Gastroesophageal sphincter (tissue), 4 donors: ENCODE measurements around the gene DSG2. TPM values are rescaled to one million over a fixed set of nuclear protein-coding genes. Genes with fewer than 3 reads are reported as not detected.

Source experiments
- ATAC-seq: fragments of 150-250 bp; one replicate; pipeline ENCODE4 v1.9.1; 2016; ENCODE audit warnings: mild to moderate bottlenecking, moderate library complexity
- H3K27ac ChIP-seq, 4 donors: fragments of 200-600 bp; sonication (generic) in 3 of 4; 1 replicate in 3 of 4; 2 replicates in 1 of 4; pipeline ENCODE4 v1.5.1; 2016 to 2019
- H3K27me3 ChIP-seq: fragments of 200-600 bp; sonication (generic); one replicate; pipeline ENCODE4 v1.5.1; 2019
- H3K36me3 ChIP-seq, 2 donors: fragments of 200-600 bp; sonication (generic); one replicate each; pipeline ENCODE4 v1.5.1; 2019; ENCODE audit warnings: control low read depth in 1 of 2
- H3K4me1 ChIP-seq, 3 donors: fragments of 200-600 bp; sonication (generic); 1 replicate in 2 of 3; 2 replicates in 1 of 3; pipeline ENCODE4 v1.5.1; 2016 to 2019; ENCODE audit warnings: control low read depth in 2 of 3
- H3K4me3 ChIP-seq, 2 donors: fragments of 200-600 bp; sonication (generic); one replicate each; pipeline ENCODE4 v1.5.1; 2019; ENCODE audit warnings: mild to moderate bottlenecking in 1 of 2, moderate library complexity in 1 of 2
- H3K9me3 ChIP-seq, 3 donors: fragments of 200-600 bp; sonication (generic); one replicate each; pipeline ENCODE4 v1.5.1; 2017 to 2019; ENCODE audit warnings: control low read depth in 2 of 3
- EP300 ChIP-seq: sonication (generic); formaldehyde crosslinking; IDR thresholded peaks from one replicate; pipeline ENCODE4 v1.6.1; 2017; ENCODE audit warnings: antibody characterized with exemption, mild to moderate bottlenecking
- POLR2A ChIP-seq, 2 donors: fragments of 450-650 bp; IDR thresholded peaks; one replicate each; pipeline ENCODE4 v1.6.1; 2017; ENCODE audit warnings: antibody characterized with exemption in 2 of 2, mild to moderate bottlenecking in 2 of 2, moderate library complexity in 1 of 2
- POLR2AphosphoS5 ChIP-seq: sonication (generic); formaldehyde crosslinking; IDR thresholded peaks from one replicate; pipeline ENCODE4 v1.6.1; 2017; ENCODE audit warnings: antibody characterized with exemption
- WGBS, 2 donors: methylation state at CpG; one replicate each; pipeline ENCODE4 v1.1.5; 2018; ENCODE audit warnings: low coverage in 1 of 2; 5-methylcytosine and 5-hydroxymethylcytosine counted together
- total RNA-seq, 4 donors: library from RNA; depleted of rRNA; stranded (reverse); fragments of >200 nt; gene quantifications; one replicate each; pipeline ENCODE4 v1.1.0, GENCODE V29; 2016
- TF ChIP-seq, protein P1 (sequence below), 4 experiments: fragments of 200-600 bp in 2 of 4; fragments of 450-650 bp in 2 of 4; sonication (generic) in 1 of 4; IDR thresholded peaks; one replicate each; pipeline ENCODE4 v1.5.1; 2017 to 2019; ENCODE audit warnings: antibody characterized with exemption in 4 of 4, mild to moderate bottlenecking in 2 of 4, moderate library complexity in 2 of 4

Gene DSG2
- total RNA-seq, 4 donors from 2014 or later: 1.4 to 11.4 (median 2.8) TPM

DNA sequence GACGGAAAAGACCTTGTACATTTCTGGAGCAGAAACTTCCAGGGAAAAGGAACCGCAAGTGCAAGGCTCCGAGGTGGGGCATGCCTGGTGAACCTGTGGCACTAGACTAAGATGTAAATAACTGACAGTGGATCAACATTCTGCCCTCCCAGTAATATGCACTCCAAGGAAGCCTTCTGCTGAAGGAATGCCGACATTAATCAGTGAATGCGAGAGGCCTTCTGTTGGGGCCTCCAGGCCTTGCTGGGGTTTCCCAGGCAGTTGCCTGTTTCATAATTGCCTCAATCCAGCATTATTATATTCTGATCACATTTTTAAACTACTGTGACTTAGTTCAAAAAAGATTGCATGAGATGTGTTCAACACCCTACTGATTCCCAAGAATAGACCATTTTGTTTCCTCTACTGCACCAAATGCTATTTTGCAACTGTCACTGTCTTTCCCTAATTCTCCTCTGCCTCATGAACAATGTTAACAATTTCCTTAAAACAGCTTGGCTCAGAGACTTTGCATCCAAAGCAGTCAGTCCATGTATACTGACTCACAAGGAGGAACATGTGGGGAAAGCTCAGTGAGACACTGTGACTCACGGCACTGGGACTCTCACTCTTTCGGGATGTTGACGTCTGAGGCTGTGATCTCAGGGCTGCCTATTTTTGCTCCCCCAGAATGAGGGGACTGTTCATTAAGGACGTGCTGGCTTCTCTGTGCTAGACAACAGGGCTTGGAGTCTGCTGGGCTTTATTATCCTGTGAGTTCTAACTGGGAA, 10.5 kb upstream of the DSG2 start:
- 56 to 96% methylated on average over 5 to 8 of the region's 9 CpGs for WGBS, 2 donors
- no peaks in the 10 kb centered on the region for H3K4me1 ChIP-seq
- ATAC-seq: no peak
- H3K4me3 ChIP-seq: no peak overlapping the region
- no peaks in the 10 kb centered on the region for H3K9me3 ChIP-seq
- peaks cover 4% of the 10 kb centered on the region for H3K27me3 ChIP-seq
- TF ChIP-seq POLR2AphosphoS5 (no peak), EP300 (no peak), POLR2A (IDR thresholded peaks at IDR 0.05) (no peak)
- TF ChIP-seq, protein P1, sequence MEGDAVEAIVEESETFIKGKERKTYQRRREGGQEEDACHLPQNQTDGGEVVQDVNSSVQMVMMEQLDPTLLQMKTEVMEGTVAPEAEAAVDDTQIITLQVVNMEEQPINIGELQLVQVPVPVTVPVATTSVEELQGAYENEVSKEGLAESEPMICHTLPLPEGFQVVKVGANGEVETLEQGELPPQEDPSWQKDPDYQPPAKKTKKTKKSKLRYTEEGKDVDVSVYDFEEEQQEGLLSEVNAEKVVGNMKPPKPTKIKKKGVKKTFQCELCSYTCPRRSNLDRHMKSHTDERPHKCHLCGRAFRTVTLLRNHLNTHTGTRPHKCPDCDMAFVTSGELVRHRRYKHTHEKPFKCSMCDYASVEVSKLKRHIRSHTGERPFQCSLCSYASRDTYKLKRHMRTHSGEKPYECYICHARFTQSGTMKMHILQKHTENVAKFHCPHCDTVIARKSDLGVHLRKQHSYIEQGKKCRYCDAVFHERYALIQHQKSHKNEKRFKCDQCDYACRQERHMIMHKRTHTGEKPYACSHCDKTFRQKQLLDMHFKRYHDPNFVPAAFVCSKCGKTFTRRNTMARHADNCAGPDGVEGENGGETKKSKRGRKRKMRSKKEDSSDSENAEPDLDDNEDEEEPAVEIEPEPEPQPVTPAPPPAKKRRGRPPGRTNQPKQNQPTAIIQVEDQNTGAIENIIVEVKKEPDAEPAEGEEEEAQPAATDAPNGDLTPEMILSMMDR (IDR thresholded peaks at IDR 0.05): no peak
- no peaks in the 10 kb centered on the region for H3K36me3 ChIP-seq
- H3K27ac ChIP-seq: no peak overlapping the region

DNA sequence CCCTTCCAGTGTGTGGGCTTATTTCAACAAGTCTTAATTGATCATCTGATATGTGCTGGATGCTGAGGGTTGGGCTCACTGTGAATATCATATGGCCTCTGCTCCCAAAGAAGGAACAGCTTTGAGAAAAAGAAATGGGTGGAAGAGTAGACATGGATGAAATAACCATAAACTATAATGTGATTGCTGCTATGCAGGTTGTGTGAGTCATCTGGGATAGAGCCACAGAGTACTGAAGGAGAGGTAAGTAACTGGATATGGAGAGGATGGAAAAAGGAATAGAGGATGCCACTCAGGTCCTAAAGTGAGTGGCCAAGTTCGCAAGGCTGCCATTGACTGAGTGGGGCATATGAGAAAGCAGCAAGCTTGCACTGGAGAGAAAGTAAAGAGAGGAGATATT, 8.7 kb upstream of the DSG2 start:
- WGBS, 2 donors: 88% methylated on average over 1 of the region's 1 CpG; no CpG with 5 or more reads in 1 of the 2 donors
- peaks cover 4% of the 10 kb centered on the region for H3K27me3 ChIP-seq
- H3K27ac ChIP-seq: no peak overlapping the region
- TF ChIP-seq POLR2AphosphoS5 (no peak), EP300 (no peak), POLR2A (IDR thresholded peaks at IDR 0.05) (no peak)
- TF ChIP-seq, protein P1 (IDR thresholded peaks at IDR 0.05): no peak
- H3K9me3 ChIP-seq: no peaks in the 10 kb centered on the region
- no peak for ATAC-seq
- H3K36me3 ChIP-seq: no peaks in the 10 kb centered on the region
- no peak overlapping the region for H3K4me3 ChIP-seq
- H3K4me1 ChIP-seq: no peaks in the 10 kb centered on the region

DNA sequence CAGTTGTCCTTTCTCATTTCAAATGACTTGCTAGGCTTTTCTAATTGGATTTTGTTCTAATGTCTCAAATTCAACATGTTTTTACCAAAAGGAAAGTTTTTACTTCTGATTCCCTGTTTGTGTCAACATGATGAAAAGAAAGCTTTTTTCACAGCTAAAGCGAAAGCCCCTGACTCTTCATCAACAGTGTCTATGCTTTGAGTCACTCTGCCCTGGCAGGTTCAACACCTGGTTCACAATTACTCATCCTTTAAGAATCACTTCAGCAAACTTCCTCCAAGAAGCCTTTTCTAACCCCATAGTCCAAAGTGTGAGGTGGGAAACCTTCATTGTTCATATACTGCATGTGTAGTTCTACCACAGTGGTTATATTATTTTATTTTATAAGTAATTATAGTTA, 7.6 kb upstream of the DSG2 start:
- ATAC-seq: no peak
- no peaks in the 10 kb centered on the region for H3K36me3 ChIP-seq
- WGBS, 2 donors: 90 to 100% methylated on average over 1 of the region's 1 CpG

DNA sequence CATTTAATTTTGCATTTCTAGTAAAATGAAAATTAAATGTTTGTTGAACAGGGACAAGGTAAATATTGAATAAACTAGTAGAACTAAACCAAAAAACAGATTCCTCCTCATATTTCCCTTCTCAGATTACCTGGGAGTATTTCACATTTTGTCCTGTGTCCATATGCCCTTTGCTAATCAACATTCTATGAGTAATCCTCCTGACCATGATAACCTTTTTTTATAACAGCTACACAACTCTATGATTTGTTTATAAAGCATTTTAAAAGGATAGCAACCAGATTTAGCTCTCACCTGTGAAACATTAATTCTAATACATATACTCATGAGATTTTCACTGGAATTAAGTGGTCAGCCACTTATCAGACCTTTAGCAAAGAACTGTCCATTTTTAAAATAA, 7.1 kb upstream of the DSG2 start:
- Histone ChIP-seq H3K27me3 (peaks cover 4% of the 10 kb centered on the region), H3K4me1 (no peaks in the 10 kb centered on the region), H3K9me3 (no peaks in the 10 kb centered on the region), H3K36me3 (no peaks in the 10 kb centered on the region), H3K4me3 (no peak overlapping the region), H3K27ac (no peak overlapping the region)
- no peak for ATAC-seq
- TF ChIP-seq POLR2AphosphoS5: no peak
- no peak for TF ChIP-seq EP300
- TF ChIP-seq, protein P1 (IDR thresholded peaks at IDR 0.05): no peak
- no peak for TF ChIP-seq POLR2A (IDR thresholded peaks at IDR 0.05)

More for the DNA sequence above, 7.6 kb upstream of the DSG2 start:
- TF ChIP-seq EP300: no peak
- no peak for TF ChIP-seq POLR2A (IDR thresholded peaks at IDR 0.05)
- TF ChIP-seq POLR2AphosphoS5: no peak
- TF ChIP-seq, protein P1 (IDR thresholded peaks at IDR 0.05): no peak
- H3K9me3 ChIP-seq: no peaks in the 10 kb centered on the region
- H3K27ac ChIP-seq: no peak overlapping the region
- H3K27me3 ChIP-seq: peaks cover 4% of the 10 kb centered on the region
- no peaks in the 10 kb centered on the region for H3K4me1 ChIP-seq
- H3K4me3 ChIP-seq: no peak overlapping the region

DNA sequence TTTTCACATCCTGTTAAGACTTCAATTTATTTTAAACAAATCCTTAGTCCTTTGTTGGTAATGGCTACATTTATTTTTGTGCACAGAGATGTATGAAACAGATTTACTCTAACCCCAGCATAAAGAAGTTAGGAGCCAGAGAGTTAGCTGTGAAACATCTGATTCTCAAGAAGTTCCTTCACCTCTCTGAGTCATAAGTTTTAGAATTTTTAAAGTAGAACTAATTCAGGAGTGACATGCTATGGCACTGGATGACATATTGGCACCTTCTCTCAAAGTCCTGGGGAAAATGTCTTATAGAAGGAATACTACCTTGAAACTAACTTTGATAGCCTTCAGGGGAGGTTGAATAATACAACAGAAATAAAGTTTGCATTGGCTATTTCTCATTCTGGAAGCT, 6.4 kb upstream of the DSG2 start:
- Histone ChIP-seq H3K27me3 (peaks cover 4% of the 10 kb centered on the region), H3K4me3 (no peak overlapping the region), H3K4me1 (no peaks in the 10 kb centered on the region), H3K36me3 (no peaks in the 10 kb centered on the region), H3K27ac (no peak overlapping the region), H3K9me3 (no peaks in the 10 kb centered on the region)
- TF ChIP-seq, protein P1 (IDR thresholded peaks at IDR 0.05): no peak
- no peak for TF ChIP-seq POLR2A (IDR thresholded peaks at IDR 0.05)
- no peak for TF ChIP-seq EP300
- no peak for TF ChIP-seq POLR2AphosphoS5
- no peak for ATAC-seq
